Retinal pigment epithelial cell (primary cell): ENCODE results near the gene VN1R5.
"Not testable (repeated sequence)": the region's sequence is repeated elsewhere in the genome, so short reads cannot be mapped to it uniquely, and the experiment has no call there.

Experiments
- DNase-seq: peaks from one replicate; pipeline ENCODE4 v3.0.0-alpha.2; 2010; ENCODE audit warnings: low read depth
- H3K4me3 ChIP-seq: 2 replicates; pipeline ENCODE4 v1.5.1; 2011; ENCODE audit warnings: mild to moderate bottlenecking, low read length, control low read depth, moderate library complexity
- CTCF ChIP-seq: conservative IDR thresholded peaks from 2 replicates; pipeline ENCODE4 v1.5.1; 2011; ENCODE audit warnings: low read depth, low read length, control low read depth, inconsistent platforms

Gene VN1R5

DNA sequence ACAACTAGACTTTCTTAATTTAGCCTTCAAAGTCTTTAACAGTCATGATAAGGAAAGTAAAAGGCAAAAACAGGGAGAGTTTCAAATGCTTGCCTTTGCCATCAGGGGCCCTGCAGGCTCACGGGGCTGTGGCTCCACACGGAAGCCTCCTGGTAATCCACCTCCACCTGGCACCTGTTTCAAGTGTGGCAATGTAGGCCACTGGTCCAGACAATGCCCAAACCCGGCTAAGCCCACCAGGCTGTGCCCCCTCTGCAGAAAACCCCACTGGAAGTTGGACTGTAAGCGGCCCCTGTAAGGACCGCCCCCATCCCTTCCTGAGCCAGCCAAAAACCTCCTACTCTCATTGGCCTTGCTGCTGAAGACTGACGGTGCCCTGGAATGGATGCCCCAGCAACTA is 32.5 kb downstream of the VN1R5 start:
- TF ChIP-seq CTCF = no peak
- no peak for DNase-seq

GRCh38 chr1:247289274-247289892 is 33.5 kb downstream of the VN1R5 start:
- not testable (repeated sequence) for H3K4me3 ChIP-seq, DNase-seq

More for the DNA sequence above, 32.5 kb downstream of the VN1R5 start:
- no peak overlapping the region for H3K4me3 ChIP-seq

- no peak overlapping the region for H3K4me3 ChIP-seq
Measured at GRCh38 chr1:247290576-247290975, 34.7 kb downstream of the VN1R5 start.

DNA sequence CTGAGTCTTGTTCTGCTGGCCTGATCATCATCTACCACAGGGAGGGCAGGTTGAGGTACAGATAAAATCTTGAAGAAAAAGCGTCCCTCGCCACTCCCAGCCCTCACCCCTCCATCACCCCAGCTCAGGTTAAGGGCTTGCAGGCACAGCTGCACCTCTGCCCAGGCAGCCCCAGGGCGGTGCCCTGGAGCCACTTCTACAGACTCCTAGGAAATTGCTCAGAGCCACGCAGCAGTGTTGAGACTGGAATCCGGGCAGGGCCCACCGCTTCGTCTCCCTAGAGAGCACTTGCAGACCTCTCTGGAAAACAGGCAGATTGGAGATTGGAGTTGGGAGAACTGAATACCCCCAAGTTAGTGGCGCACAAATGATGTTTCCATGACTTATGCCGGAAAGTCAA is 35.3 kb downstream of the VN1R5 start:
- TF ChIP-seq CTCF = no peak
- no peak for DNase-seq
- no peak overlapping the region for H3K4me3 ChIP-seq

More at GRCh38 chr1:247290576-247290975, 34.7 kb downstream of the VN1R5 start:
- DNase-seq = no peak
- no peak for TF ChIP-seq CTCF

GRCh38 chr1:247291833-247292561 is 36.1 kb downstream of the VN1R5 start:
- no peak for DNase-seq
- no peak overlapping the region for H3K4me3 ChIP-seq
- no peak for TF ChIP-seq CTCF

GRCh38 chr1:247293047-247293446 is 37.2 kb downstream of the VN1R5 start:
- no peak overlapping the region for H3K4me3 ChIP-seq
- DNase-seq = no peak
- TF ChIP-seq CTCF = no peak

DNA sequence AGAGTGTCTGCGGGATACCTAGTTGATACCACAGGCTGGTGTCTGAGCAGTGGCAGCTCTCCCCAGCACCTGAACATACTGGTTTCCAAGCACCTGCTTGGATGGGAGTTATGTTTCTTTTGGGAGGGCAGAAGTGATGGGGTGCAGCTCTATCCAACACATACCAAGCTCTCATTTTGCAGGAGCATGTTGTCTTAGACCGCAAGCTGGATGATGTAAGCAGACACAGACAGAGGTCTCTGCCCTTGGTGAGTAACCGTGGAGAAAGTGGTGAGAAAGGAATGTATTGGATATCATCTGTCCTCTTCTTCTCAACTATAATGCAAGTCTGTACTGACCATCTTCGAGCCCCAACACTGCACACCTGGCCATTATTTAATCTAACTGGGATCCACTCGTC is 38.4 kb downstream of the VN1R5 start:
- TF ChIP-seq CTCF = no peak
- no peak for DNase-seq
- H3K4me3 ChIP-seq = no peak overlapping the region
